Muscle layer of duodenum (tissue), 2 donors: Measurements from ENCODE around the gene RND2.

Source experiments
- H3K27ac ChIP-seq: one replicate; pipeline ENCODE4 v1.7.0; 2013; ENCODE audit warnings: mild to moderate bottlenecking, low read length
- H3K27me3 ChIP-seq: one replicate; pipeline ENCODE4 v1.7.0; 2013; ENCODE audit warnings: low read depth, mild to moderate bottlenecking, control low read depth, low read length
- H3K36me3 ChIP-seq, 2 donors: one replicate each; pipeline ENCODE4 v1.7.0; 2013; ENCODE audit warnings: low read length in 2 of 2, control low read depth in 1 of 2, mild to moderate bottlenecking in 1 of 2; ENCODE audit not compliant: insufficient read depth in 2 of 2, control insufficient read depth in 1 of 2
- H3K4me1 ChIP-seq, 2 donors: one replicate each; pipeline ENCODE4 v1.7.0; 2013; ENCODE audit warnings: low read length in 2 of 2, mild to moderate bottlenecking in 2 of 2, control low read depth in 1 of 2, moderate library complexity in 1 of 2; ENCODE audit not compliant: insufficient read depth in 2 of 2, control insufficient read depth in 1 of 2
- H3K4me3 ChIP-seq, 2 donors: one replicate each; pipeline ENCODE4 v1.7.0; 2013; ENCODE audit warnings: low read length in 2 of 2, low read depth in 1 of 2, mild to moderate bottlenecking in 1 of 2
- H3K9me3 ChIP-seq, 2 donors: one replicate each; pipeline ENCODE4 v1.7.0; 2013; ENCODE audit warnings: low read length in 2 of 2, control low read depth in 1 of 2, mild to moderate bottlenecking in 1 of 2; ENCODE audit not compliant: control insufficient read depth in 1 of 2
- donor health status: healthy.

Gene RND2

DNA sequence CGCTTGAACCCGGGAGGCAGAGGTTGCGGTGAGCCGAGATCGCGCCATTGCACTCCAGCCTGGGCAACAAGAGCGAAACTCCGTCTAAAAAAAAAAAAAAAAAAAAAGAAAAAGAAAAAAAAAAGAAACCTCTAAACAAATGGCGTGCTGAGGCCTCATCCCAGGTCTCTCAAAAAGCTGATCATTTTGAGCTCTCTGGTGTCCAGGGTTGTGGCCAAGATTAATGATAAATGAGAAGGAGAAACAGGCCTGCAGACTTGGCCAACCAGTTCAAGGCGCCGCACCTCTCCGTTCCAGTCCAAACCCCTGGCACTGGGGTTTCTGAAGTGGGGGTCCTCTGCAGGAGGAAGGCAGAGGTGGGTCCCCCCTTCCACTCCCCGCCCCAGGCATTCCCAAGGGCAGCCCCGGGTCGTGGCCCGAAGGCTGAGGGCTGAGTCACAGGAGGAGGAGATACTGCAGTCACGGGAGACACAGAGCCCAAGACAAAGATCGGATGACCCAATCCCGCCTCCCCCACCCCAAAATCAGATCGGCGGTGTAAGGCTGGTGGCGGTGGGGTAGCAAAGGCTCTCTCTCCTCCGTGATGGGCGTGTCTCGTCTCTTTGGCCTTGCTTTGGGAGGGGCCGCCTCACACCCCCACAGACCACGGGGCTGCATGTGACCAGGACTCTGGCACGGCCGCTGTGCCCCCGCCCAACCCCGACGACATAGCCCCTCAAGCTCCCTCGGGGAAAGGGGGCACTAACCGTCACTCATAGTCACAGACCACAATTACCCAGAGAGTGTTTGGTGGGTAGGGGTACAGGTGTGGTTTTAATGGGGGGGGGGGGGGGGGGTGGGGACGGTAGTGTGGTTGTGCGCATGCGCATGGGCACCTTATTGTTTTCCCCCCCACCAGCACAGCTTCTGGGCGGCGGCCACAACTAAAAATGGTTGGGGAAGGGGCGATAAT lies 4.0 kb upstream of the RND2 start:
- H3K9me3 ChIP-seq, result no peaks in the 10 kb centered on the region
- H3K4me3 ChIP-seq, result peak overlapping the region; percentile 71 to 100
- H3K27me3 ChIP-seq, result no peaks in the 10 kb centered on the region
- H3K27ac ChIP-seq, result peak overlapping the region; percentile 60
- peaks cover 4 to 21% of the 10 kb centered on the region in 2 donors for H3K36me3 ChIP-seq
- peaks cover 12 to 31% of the 10 kb centered on the region in 2 donors for H3K4me1 ChIP-seq

GRCh38 chr17:43021741-43022512 lies 3.1 kb upstream of the RND2 start, which contains the start of gene VAT1:
TSS of gene VAT1 (minus strand) at chr17:43022385. CDS start at chr17:43022322, 63 bp downstream.
- no peaks in the 10 kb centered on the region for H3K27me3 ChIP-seq
- no peaks in the 10 kb centered on the region for H3K9me3 ChIP-seq
- peaks cover 3 to 12% of the 10 kb centered on the region in 2 donors for H3K36me3 ChIP-seq
- H3K4me3 ChIP-seq, result peak within 1 kb of the TSS; percentile 71 to 100
- H3K4me1 ChIP-seq, result peaks cover 12 to 27% of the 10 kb centered on the region in 2 donors
- peak within 1 kb of the TSS; percentile 60 for H3K27ac ChIP-seq

- H3K27ac ChIP-seq, result no peak overlapping the region
- no peaks in the 10 kb centered on the region for H3K27me3 ChIP-seq
- H3K4me1 ChIP-seq, result peaks cover 0 to 3% of the 10 kb centered on the region in 2 donors
- H3K9me3 ChIP-seq, result no peaks in the 10 kb centered on the region
- H3K36me3 ChIP-seq, result peaks cover 0 to 4% of the 10 kb centered on the region in 2 donors
- H3K4me3 ChIP-seq, result peak overlapping the region in 1 of 2 donors; percentile 68
Observed at GRCh38 chr17:43025290-43025657, 243 bp downstream of the RND2 start.

DNA sequence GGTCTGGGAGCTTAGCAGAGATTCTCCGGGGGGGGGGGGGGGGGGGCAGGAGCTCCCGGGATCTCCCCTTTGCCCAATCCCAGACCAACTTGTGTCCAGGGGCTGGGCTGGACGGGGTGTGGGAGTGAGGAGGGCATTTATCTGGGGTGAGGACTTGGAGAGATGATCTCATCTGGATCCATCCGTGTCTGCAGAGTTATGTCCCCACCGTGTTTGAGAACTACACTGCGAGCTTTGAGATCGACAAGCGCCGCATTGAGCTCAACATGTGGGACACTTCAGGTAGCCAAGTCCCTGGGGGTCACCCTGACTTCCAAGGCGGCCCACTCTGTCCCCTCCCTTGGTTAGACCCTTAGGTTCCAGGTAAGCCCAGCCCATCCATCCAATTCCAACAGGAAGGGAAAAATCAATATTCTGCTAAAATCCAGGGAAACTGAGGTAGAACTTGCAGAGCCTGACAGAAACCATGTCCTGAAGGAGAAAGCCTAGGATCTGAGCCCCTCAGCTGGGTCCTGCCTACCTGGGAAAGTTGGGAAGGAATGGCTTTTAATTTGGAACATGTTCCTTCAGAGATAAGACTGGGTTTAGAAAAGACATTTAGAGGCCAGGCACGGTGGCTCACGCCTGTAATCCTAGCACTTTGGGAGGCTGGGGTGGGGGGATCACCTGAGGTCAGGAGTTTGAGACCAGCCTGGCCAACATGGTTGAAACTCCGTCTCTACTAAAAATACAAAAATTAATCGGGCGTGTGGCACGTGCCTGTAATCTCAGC lies 921 bp downstream of the RND2 start:
- H3K36me3 ChIP-seq, result peaks cover 0 to 4% of the 10 kb centered on the region in 2 donors
- no peaks in the 10 kb centered on the region for H3K9me3 ChIP-seq
- H3K4me1 ChIP-seq, result no peaks in the 10 kb centered on the region
- no peaks in the 10 kb centered on the region for H3K27me3 ChIP-seq
- H3K27ac ChIP-seq, result no peak overlapping the region
- peak overlapping the region in 1 of 2 donors; percentile 68 for H3K4me3 ChIP-seq

DNA sequence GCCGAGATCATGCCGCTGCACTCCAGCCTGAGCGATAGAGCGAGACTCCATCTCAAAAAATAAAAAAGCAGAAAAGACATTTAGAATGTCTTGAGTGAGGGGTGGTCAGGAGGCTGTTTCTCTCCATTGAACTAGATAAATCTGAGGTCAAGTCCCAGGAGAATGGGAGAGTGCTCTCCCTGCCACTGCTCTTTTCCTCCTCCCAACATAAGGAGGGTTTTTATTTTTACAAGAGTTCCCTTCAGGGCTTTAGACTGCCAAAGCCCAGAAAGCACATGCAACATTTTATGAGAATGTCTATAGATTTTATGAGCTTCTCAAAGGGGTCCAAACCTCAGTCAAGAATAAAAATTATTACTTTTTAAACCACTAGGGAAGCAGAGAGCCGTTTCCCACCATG lies 1.6 kb downstream of the RND2 start:
- Histone ChIP-seq H3K36me3 (peaks cover 0 to 4% of the 10 kb centered on the region in 2 donors), H3K27me3 (no peaks in the 10 kb centered on the region), H3K4me1 (no peaks in the 10 kb centered on the region), H3K9me3 (no peaks in the 10 kb centered on the region), H3K4me3 (no peak overlapping the region), H3K27ac (no peak overlapping the region)

GRCh38 chr17:43027091-43028032 lies 2.3 kb downstream of the RND2 start:
- no peaks in the 10 kb centered on the region for H3K36me3 ChIP-seq
- no peak overlapping the region for H3K27ac ChIP-seq
- no peaks in the 10 kb centered on the region for H3K4me1 ChIP-seq
- no peaks in the 10 kb centered on the region for H3K27me3 ChIP-seq
- H3K4me3 ChIP-seq, result no peak overlapping the region
- no peaks in the 10 kb centered on the region for H3K9me3 ChIP-seq

- H3K9me3 ChIP-seq, result no peaks in the 10 kb centered on the region
- no peaks in the 10 kb centered on the region for H3K36me3 ChIP-seq
- no peaks in the 10 kb centered on the region for H3K4me1 ChIP-seq
- H3K27me3 ChIP-seq, result no peaks in the 10 kb centered on the region
- no peak overlapping the region for H3K4me3 ChIP-seq
- H3K27ac ChIP-seq, result no peak overlapping the region
Observed at GRCh38 chr17:43028221-43028861, 3.3 kb downstream of the RND2 start.

GRCh38 chr17:43030137-43030767 lies 5.2 kb downstream of the RND2 start:
- no peaks in the 10 kb centered on the region for H3K36me3 ChIP-seq
- no peaks in the 10 kb centered on the region for H3K9me3 ChIP-seq
- no peaks in the 10 kb centered on the region for H3K27me3 ChIP-seq
- no peak overlapping the region for H3K4me3 ChIP-seq
- no peak overlapping the region for H3K27ac ChIP-seq
- H3K4me1 ChIP-seq, result no peaks in the 10 kb centered on the region

DNA sequence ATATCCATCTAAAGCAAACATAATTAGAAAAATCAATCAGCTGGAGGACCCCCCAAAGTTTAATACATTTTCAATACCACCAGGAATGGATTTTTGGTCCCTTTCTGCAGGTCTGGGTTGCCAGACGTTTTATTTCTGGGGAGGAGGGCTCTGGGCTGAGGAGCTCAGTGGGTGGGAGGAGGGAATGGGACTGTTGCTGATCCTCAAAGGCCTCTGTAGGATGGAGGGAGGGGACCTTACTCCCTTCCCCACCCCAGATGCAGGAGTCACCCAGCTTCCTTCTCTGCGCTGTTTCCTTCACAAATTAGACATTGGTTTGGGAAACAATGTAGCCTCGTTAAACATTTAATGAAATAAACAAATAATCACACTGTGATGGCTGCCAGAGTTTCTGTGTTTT lies 6.6 kb downstream of the RND2 start:
- H3K4me1 ChIP-seq, result no peaks in the 10 kb centered on the region
- H3K9me3 ChIP-seq, result no peaks in the 10 kb centered on the region
- no peaks in the 10 kb centered on the region for H3K27me3 ChIP-seq
- no peak overlapping the region for H3K27ac ChIP-seq
- H3K36me3 ChIP-seq, result no peaks in the 10 kb centered on the region
- H3K4me3 ChIP-seq, result no peak overlapping the region
